Neural progenitor cell (in vitro differentiated cells): ENCODE results near the gene MBL2. TPM values are rescaled to one million over a fixed set of nuclear protein-coding genes. Genes with fewer than 3 reads are reported as not detected.
A peak's percentile ranks its signal among the peaks of the same experiment; 100 is the strongest.

ENCODE experiments used
- DNase-seq: peaks from one replicate; pipeline ENCODE4 v3.0.0-alpha.2; 2016; ENCODE audit warnings: low spot score
- H2AFZ ChIP-seq: fragments of 200-600 bp; sonication (generic); replicated peaks from 2 replicates; pipeline ENCODE4 v1.6.1; 2016; ENCODE audit warnings: antibody characterized with exemption
- H3F3A ChIP-seq: fragments of 200-600 bp; sonication (generic); 2 replicates; pipeline ENCODE4 v1.6.1; 2016; ENCODE audit warnings: antibody characterized with exemption, low read depth
- H3K27ac ChIP-seq: fragments of 200-600 bp; sonication (generic); 2 replicates; pipeline ENCODE4 v1.5.1; 2016; ENCODE audit warnings: mild to moderate bottlenecking
- H3K27me3 ChIP-seq: fragments of 200-600 bp; sonication (generic); 2 replicates; pipeline ENCODE4 v1.6.1; 2016; ENCODE audit warnings: mild to moderate bottlenecking, moderate library complexity
- H3K36me3 ChIP-seq: fragments of 200-600 bp; sonication (generic); 2 replicates; pipeline ENCODE4 v1.5.1; 2016
- H3K4me1 ChIP-seq: fragments of 200-600 bp; sonication (generic); 2 replicates; pipeline ENCODE4 v1.6.1; 2016; ENCODE audit warnings: mixed run types
- H3K4me2 ChIP-seq: fragments of 200-600 bp; sonication (generic); 2 replicates; pipeline ENCODE4 v1.6.1; 2016
- H3K4me3 ChIP-seq: fragments of 200-600 bp; sonication (generic); 2 replicates; pipeline ENCODE4 v1.5.1; 2016
- H3K79me2 ChIP-seq: fragments of 200-600 bp; sonication (generic); 2 replicates; pipeline ENCODE4 v1.6.1; 2016; ENCODE audit warnings: low read depth
- H3K9ac ChIP-seq: fragments of 200-600 bp; sonication (generic); 2 replicates; pipeline ENCODE4 v1.6.1; 2016
- H3K9me3 ChIP-seq: fragments of 200-600 bp; sonication (generic); 2 replicates; pipeline ENCODE4 v1.5.1; 2016; ENCODE audit warnings: low read depth
- H4K20me1 ChIP-seq: fragments of 200-600 bp; sonication (generic); 2 replicates; pipeline ENCODE4 v1.6.1; 2016; ENCODE audit warnings: low read depth
- H3K27ac Mint-ChIP-seq: 3 replicates; pipeline ENCODE4 v1.8.0; 2021; ENCODE audit warnings: mixed read lengths
- H3K27me3 Mint-ChIP-seq: 2 replicates; pipeline ENCODE4 v1.8.0; 2022; ENCODE audit warnings: low read depth, mild to moderate bottlenecking, inconsistent platforms, moderate library complexity, mixed read lengths; ENCODE audit not compliant: insufficient read depth
- H3K36me3 Mint-ChIP-seq: 3 replicates; pipeline ENCODE4 v1.8.0; 2021; ENCODE audit warnings: mixed read lengths
- H3K4me1 Mint-ChIP-seq: 3 replicates; pipeline ENCODE4 v1.8.0; 2021; ENCODE audit warnings: mixed read lengths
- H3K4me3 Mint-ChIP-seq: 3 replicates; pipeline ENCODE4 v1.8.0; 2021; ENCODE audit warnings: mild to moderate bottlenecking, moderate library complexity, mixed read lengths
- H3K9me3 Mint-ChIP-seq: 3 replicates; pipeline ENCODE4 v1.8.0; 2020; ENCODE audit warnings: mixed read lengths
- EZH2 ChIP-seq: fragments of 200-600 bp; sonication (generic); IDR thresholded peaks from 2 replicates; pipeline ENCODE4 v1.6.1; 2017; ENCODE audit warnings: antibody characterized with exemption, mild to moderate bottlenecking, moderate library complexity
- EZH2phosphoT487 ChIP-seq: fragments of 200-600 bp; sonication (generic); IDR thresholded peaks from 2 replicates; pipeline ENCODE4 v1.6.1; 2017; ENCODE audit warnings: antibody characterized with exemption
- total RNA-seq: library from RNA; depleted of rRNA; stranded (reverse); fragments of >200 nt; gene quantifications from 2 replicates; pipeline ENCODE4 v1.2.3, GENCODE V29; 2015; ENCODE audit warnings: low replicate concordance
- TF ChIP-seq, protein P1 (sequence below): fragments of 200-600 bp; sonication (generic); IDR thresholded peaks from 2 replicates; pipeline ENCODE4 v1.5.1; 2017; ENCODE audit warnings: antibody characterized with exemption, mild to moderate bottlenecking

Gene MBL2
- total RNA-seq, 1 donor from 2014 or later, result not detected

DNA sequence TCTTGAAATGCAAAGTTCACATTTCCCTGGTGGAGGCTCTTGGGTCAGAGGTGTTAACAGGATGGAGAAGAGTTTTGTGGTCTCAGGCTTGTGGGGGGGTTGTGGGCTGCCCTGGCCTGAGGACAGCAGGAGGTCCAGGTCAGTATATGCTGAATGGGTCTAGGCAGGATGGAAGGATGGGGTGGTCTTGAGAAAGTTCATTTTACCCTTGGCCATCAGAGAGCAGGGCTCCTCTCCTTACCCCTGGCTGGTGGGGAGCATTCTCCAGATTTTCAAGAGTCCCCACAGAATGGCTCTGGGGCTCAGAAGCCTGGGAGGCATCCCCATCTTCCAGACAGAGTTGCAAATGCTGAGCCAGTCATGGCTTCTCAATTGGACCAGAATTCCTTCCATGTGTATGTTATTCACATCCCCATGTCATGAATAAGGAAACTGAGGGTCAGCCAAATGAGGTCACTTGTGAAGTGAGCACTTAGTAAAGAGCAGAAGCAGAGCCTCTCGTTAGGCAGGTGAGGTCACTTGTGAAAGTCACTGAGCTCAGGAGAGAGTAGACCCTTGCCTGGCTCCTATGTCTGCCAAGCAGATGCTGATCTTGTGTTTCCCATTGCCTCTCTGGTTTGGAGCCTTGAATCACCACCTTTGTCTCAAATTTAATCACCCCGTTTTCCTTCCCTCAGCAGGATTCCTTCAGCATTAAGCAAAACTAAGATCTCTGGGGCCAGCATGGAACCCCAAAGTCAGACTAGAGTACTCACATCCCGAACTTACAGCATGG, 33.0 kb downstream of the MBL2 start:
- Mint-ChIP-seq H3K4me1 (no peaks in the 10 kb centered on the region), H3K36me3 (no peaks in the 10 kb centered on the region), H3K9me3 (peaks cover 3% of the 10 kb centered on the region), H3K27ac (no peak overlapping the region), H3K4me3 (no peak overlapping the region), H3K27me3 (no peaks in the 10 kb centered on the region)
- Histone ChIP-seq H3K4me3 (no peak overlapping the region), H3K79me2 (no peaks in the 10 kb centered on the region), H3K36me3 (no peaks in the 10 kb centered on the region), H3F3A (no peaks in the 10 kb centered on the region), H4K20me1 (no peaks in the 10 kb centered on the region), H3K27ac (no peak overlapping the region), H3K27me3 (no peaks in the 10 kb centered on the region), H3K9ac (no peak overlapping the region), H3K4me1 (no peaks in the 10 kb centered on the region), H3K9me3 (no peaks in the 10 kb centered on the region), H3K4me2 (no peak overlapping the region), H2AFZ (no peak overlapping the region)
- DNase-seq, result no peak
- TF ChIP-seq EZH2phosphoT487, result no peak
- TF ChIP-seq EZH2, result no peak
- TF ChIP-seq, protein P1, sequence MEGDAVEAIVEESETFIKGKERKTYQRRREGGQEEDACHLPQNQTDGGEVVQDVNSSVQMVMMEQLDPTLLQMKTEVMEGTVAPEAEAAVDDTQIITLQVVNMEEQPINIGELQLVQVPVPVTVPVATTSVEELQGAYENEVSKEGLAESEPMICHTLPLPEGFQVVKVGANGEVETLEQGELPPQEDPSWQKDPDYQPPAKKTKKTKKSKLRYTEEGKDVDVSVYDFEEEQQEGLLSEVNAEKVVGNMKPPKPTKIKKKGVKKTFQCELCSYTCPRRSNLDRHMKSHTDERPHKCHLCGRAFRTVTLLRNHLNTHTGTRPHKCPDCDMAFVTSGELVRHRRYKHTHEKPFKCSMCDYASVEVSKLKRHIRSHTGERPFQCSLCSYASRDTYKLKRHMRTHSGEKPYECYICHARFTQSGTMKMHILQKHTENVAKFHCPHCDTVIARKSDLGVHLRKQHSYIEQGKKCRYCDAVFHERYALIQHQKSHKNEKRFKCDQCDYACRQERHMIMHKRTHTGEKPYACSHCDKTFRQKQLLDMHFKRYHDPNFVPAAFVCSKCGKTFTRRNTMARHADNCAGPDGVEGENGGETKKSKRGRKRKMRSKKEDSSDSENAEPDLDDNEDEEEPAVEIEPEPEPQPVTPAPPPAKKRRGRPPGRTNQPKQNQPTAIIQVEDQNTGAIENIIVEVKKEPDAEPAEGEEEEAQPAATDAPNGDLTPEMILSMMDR, result no peak

DNA sequence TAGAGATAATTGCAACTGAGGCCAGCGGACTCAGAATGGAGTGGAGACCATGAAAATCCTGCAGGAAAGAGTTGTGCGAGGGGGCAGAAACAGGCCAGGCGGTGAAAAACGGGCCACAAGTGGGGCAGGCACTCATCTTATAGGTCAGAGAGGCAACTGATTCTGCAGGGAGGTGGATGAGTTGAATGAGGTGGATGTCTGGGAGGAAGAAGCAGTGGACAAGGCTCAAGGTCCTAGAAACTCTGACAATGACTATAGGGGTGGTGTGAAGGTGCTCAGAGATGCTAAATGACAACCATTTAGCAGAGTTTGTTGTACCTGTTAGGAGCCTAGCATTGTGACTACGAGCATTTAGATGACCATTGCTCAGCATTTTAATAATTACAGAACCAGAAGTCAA, 33.6 kb downstream of the MBL2 start:
- no peak overlapping the region for H3K27ac Mint-ChIP-seq
- H3K4me1 ChIP-seq, result no peaks in the 10 kb centered on the region
- no peaks in the 10 kb centered on the region for H4K20me1 ChIP-seq
- H3K27ac ChIP-seq, result no peak overlapping the region
- H3K4me3 ChIP-seq, result no peak overlapping the region
- H3K36me3 ChIP-seq, result no peaks in the 10 kb centered on the region
- H3K36me3 Mint-ChIP-seq, result no peaks in the 10 kb centered on the region
- H3F3A ChIP-seq, result no peaks in the 10 kb centered on the region
- H3K9ac ChIP-seq, result no peak overlapping the region
- TF ChIP-seq EZH2phosphoT487 (no peak), EZH2 (no peak)
- TF ChIP-seq, protein P1, result no peak
- no peaks in the 10 kb centered on the region for H3K9me3 ChIP-seq
- no peak for DNase-seq
- H3K27me3 Mint-ChIP-seq, result no peaks in the 10 kb centered on the region
- H3K4me1 Mint-ChIP-seq, result no peaks in the 10 kb centered on the region
- no peak overlapping the region for H3K4me3 Mint-ChIP-seq
- H3K4me2 ChIP-seq, result no peak overlapping the region
- H3K9me3 Mint-ChIP-seq, result peaks cover 3% of the 10 kb centered on the region
- no peak overlapping the region for H2AFZ ChIP-seq
- no peaks in the 10 kb centered on the region for H3K27me3 ChIP-seq
- H3K79me2 ChIP-seq, result no peaks in the 10 kb centered on the region

DNA sequence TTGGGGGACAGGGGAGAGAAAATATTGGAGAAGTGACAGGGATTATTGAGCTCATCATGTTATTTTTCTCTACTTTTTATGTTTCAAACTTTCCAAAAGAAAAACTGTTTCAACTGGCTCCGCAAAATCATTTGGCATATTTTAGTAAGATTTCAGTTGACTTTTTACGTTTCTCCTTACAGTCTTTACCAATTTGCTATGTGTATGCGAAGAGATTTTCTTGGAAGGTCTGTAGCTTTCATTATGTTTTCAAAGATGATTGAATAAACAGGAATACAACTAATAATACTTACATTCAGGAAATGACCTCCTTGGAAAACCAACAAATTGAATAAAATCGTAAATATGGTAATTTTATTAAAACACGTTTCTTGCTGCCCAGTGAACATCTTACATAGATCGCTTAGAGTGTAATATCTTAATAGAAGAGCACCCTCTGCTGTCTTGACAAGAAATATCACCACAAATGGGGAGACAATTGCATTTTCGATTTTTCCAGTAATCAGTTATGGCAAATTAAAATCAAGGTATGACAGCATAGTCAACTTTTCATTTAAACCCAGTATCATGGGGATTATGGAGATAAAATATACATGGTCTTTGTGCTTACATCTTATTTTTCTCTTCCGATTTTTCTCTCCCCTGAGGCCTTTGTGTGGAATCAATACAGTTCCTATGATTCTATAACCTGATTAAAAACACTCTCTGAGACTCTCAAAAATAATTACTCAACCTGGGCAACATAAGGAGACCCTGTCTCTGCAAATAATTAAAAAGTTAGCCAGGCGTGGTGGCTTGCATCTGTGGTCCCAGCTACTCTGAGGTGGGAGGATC, 43.1 kb downstream of the MBL2 start:
- no peaks in the 10 kb centered on the region for H3K36me3 ChIP-seq
- H3K4me1 Mint-ChIP-seq, result no peaks in the 10 kb centered on the region
- no peak for TF ChIP-seq EZH2
- TF ChIP-seq, protein P1, result peak; percentile 72
- no peak overlapping the region for H3K27ac ChIP-seq
- H3K9me3 ChIP-seq, result no peaks in the 10 kb centered on the region
- H3K36me3 Mint-ChIP-seq, result no peaks in the 10 kb centered on the region
- no peak overlapping the region for H3K9ac ChIP-seq
- DNase-seq, result peak; percentile 44
- H3K4me3 Mint-ChIP-seq, result no peak overlapping the region
- H4K20me1 ChIP-seq, result no peaks in the 10 kb centered on the region
- H3K79me2 ChIP-seq, result no peaks in the 10 kb centered on the region
- H3K27me3 Mint-ChIP-seq, result peaks cover 3% of the 10 kb centered on the region
- H3K4me1 ChIP-seq, result no peaks in the 10 kb centered on the region
- H3K27me3 ChIP-seq, result no peaks in the 10 kb centered on the region
- H3K27ac Mint-ChIP-seq, result no peak overlapping the region
- peaks cover 3% of the 10 kb centered on the region for H3K9me3 Mint-ChIP-seq
- no peak overlapping the region for H3K4me3 ChIP-seq
- no peak overlapping the region for H2AFZ ChIP-seq
- H3K4me2 ChIP-seq, result no peak overlapping the region
- no peaks in the 10 kb centered on the region for H3F3A ChIP-seq
